Immature natural killer cell (primary cell): ENCODE data around the gene ESR1. TPM values are rescaled to one million over a fixed set of nuclear protein-coding genes. Genes with fewer than 3 reads are reported as not detected.
"Not testable (repeated sequence)": the region's sequence is repeated elsewhere in the genome, so short reads cannot be mapped to it uniquely, and the experiment has no call there.

Experiments
- DNase-seq, 3 donors: peaks; one replicate each; pipeline ENCODE4 v3.0.0; 2022; ENCODE audit warnings: mixed read lengths in 1 of 3
- H3K27ac Mint-ChIP-seq, 6 donors: one replicate each; pipeline ENCODE4 v1.8.0; 2020; ENCODE audit warnings: mixed read lengths in 6 of 6, mild to moderate bottlenecking in 5 of 6, inconsistent platforms in 4 of 6, moderate library complexity in 3 of 6
- H3K27me3 Mint-ChIP-seq, 3 donors: one replicate each; pipeline ENCODE4 v1.8.0; 2020 to 2021; ENCODE audit warnings: low read depth in 3 of 3, mild to moderate bottlenecking in 3 of 3, mixed read lengths in 3 of 3, moderate library complexity in 3 of 3, inconsistent platforms in 1 of 3
- H3K36me3 Mint-ChIP-seq, 3 donors: one replicate each; pipeline ENCODE4 v1.8.0; 2020; ENCODE audit warnings: mixed read lengths in 3 of 3, inconsistent platforms in 2 of 3, mild to moderate bottlenecking in 2 of 3
- H3K4me1 Mint-ChIP-seq, 2 donors: one replicate each; pipeline ENCODE4 v1.8.0; 2020; ENCODE audit warnings: inconsistent platforms in 2 of 2, mild to moderate bottlenecking in 2 of 2, mixed read lengths in 2 of 2, moderate library complexity in 1 of 2
- H3K4me3 Mint-ChIP-seq, 5 donors: one replicate each; pipeline ENCODE4 v1.8.0; 2020; ENCODE audit warnings: mild to moderate bottlenecking in 5 of 5, mixed read lengths in 5 of 5, inconsistent platforms in 3 of 5, moderate library complexity in 3 of 5
- H3K9me3 Mint-ChIP-seq, 6 donors: one replicate each; pipeline ENCODE4 v1.8.0; 2020; ENCODE audit warnings: mild to moderate bottlenecking in 6 of 6, mixed read lengths in 6 of 6, inconsistent platforms in 4 of 6, moderate library complexity in 3 of 6
- polyA plus RNA-seq, 3 donors: library from polyadenylated mRNA; unstranded; fragments of 300-500 nt; fragmentation: Illumina TruSeq; gene quantifications; one replicate each; pipeline ENCODE4 v1.2.3, GENCODE V29; 2021

ESR1 gene
- polyA plus RNA-seq, 3 donors from 2014 or later, result not detected

- no peaks in the 10 kb centered on the region for H3K9me3 Mint-ChIP-seq
- peaks cover 2 to 25% of the 10 kb centered on the region in 2 donors for H3K4me1 Mint-ChIP-seq
- H3K27me3 Mint-ChIP-seq, result peaks cover 0 to 5% (median 2%) of the 10 kb centered on the region in 3 donors
- no peak for DNase-seq
- H3K36me3 Mint-ChIP-seq, result peaks cover 23 to 39% (median 35%) of the 10 kb centered on the region in 3 donors
- H3K4me3 Mint-ChIP-seq, result no peak overlapping the region
- H3K27ac Mint-ChIP-seq, result peak overlapping the region in 5 of 6 donors; percentile 25 to 84 (median 58)
Measured at GRCh38 chr6:152118224-152118623, 310.7 kb downstream of the ESR1 start.

GRCh38 chr6:152118678-152119077, 311.2 kb downstream of the ESR1 start:
- H3K36me3 Mint-ChIP-seq, result peaks cover 27 to 41% (median 40%) of the 10 kb centered on the region in 3 donors
- DNase-seq, result no peak
- peaks cover 2 to 25% of the 10 kb centered on the region in 2 donors for H3K4me1 Mint-ChIP-seq
- H3K9me3 Mint-ChIP-seq, result no peaks in the 10 kb centered on the region
- no peak overlapping the region for H3K4me3 Mint-ChIP-seq
- H3K27ac Mint-ChIP-seq, result no peak overlapping the region
- peaks cover 0 to 5% (median 2%) of the 10 kb centered on the region in 3 donors for H3K27me3 Mint-ChIP-seq

GRCh38 chr6:152119831-152120230, 312.3 kb downstream of the ESR1 start:
- DNase-seq, result no peak
- Mint-ChIP-seq H3K27ac (peak overlapping the region in 3 of 6 donors; percentile 13 to 75 (median 54)), H3K4me3 (no peak overlapping the region), H3K9me3 (no peaks in the 10 kb centered on the region), H3K27me3 (peaks cover 0 to 5% (median 2%) of the 10 kb centered on the region in 3 donors), H3K36me3 (peaks cover 27 to 44% (median 42%) of the 10 kb centered on the region in 3 donors), H3K4me1 (peaks cover 4 to 25% of the 10 kb centered on the region in 2 donors)

- DNase-seq, result no peak
- peak overlapping the region in 1 of 6 donors; percentile 72 for H3K27ac Mint-ChIP-seq
- no peak overlapping the region for H3K4me3 Mint-ChIP-seq
- peaks cover 27 to 44% (median 42%) of the 10 kb centered on the region in 3 donors for H3K36me3 Mint-ChIP-seq
- H3K27me3 Mint-ChIP-seq, result peaks cover 0 to 5% (median 2%) of the 10 kb centered on the region in 3 donors
- H3K9me3 Mint-ChIP-seq, result no peaks in the 10 kb centered on the region
- H3K4me1 Mint-ChIP-seq, result peaks cover 4 to 21% of the 10 kb centered on the region in 2 donors
Measured at GRCh38 chr6:152121910-152122309, 314.4 kb downstream of the ESR1 start.

- H3K27ac Mint-ChIP-seq, result peak overlapping the region in 2 of 6 donors; percentile 38 to 40
- H3K27me3 Mint-ChIP-seq, result peaks cover 0 to 5% (median 2%) of the 10 kb centered on the region in 3 donors
- H3K36me3 Mint-ChIP-seq, result peaks cover 27 to 45% (median 43%) of the 10 kb centered on the region in 3 donors
- no peak for DNase-seq
- H3K4me1 Mint-ChIP-seq, result peaks cover 4 to 15% of the 10 kb centered on the region in 2 donors
- no peak overlapping the region for H3K4me3 Mint-ChIP-seq
- no peaks in the 10 kb centered on the region for H3K9me3 Mint-ChIP-seq
Measured at GRCh38 chr6:152122434-152122833, 315.0 kb downstream of the ESR1 start.

- Mint-ChIP-seq H3K4me3 (no peak overlapping the region), H3K4me1 (peaks cover 2 to 9% of the 10 kb centered on the region in 2 donors), H3K36me3 (peaks cover 27 to 47% (median 47%) of the 10 kb centered on the region in 3 donors), H3K27ac (no peak overlapping the region), H3K27me3 (peaks cover 0 to 5% (median 2%) of the 10 kb centered on the region in 3 donors), H3K9me3 (no peaks in the 10 kb centered on the region)
- no peak for DNase-seq
Measured at GRCh38 chr6:152123076-152123475, 315.6 kb downstream of the ESR1 start.

- Mint-ChIP-seq H3K9me3 (no peaks in the 10 kb centered on the region), H3K4me3 (no peak overlapping the region), H3K27ac (peak overlapping the region in 5 of 6 donors; percentile 1 to 61 (median 32)), H3K27me3 (peaks cover 0 to 5% (median 0%) of the 10 kb centered on the region in 3 donors), H3K4me1 (peaks cover 0 to 1% of the 10 kb centered on the region in 2 donors), H3K36me3 (peaks cover 27 to 50% (median 50%) of the 10 kb centered on the region in 3 donors)
- peak in 2 of 3 donors; percentile 9 to 16 for DNase-seq
Measured at GRCh38 chr6:152124429-152125074, 317.1 kb downstream of the ESR1 start.

- peaks cover 3 to 7% (median 3%) of the 10 kb centered on the region in 3 donors for H3K27me3 Mint-ChIP-seq
- H3K27ac Mint-ChIP-seq, result peak overlapping the region in 1 of 6 donors; percentile 28
- peaks cover 0 to 1% of the 10 kb centered on the region in 2 donors for H3K4me1 Mint-ChIP-seq
- H3K4me3 Mint-ChIP-seq, result no peak overlapping the region
- H3K9me3 Mint-ChIP-seq, result no peaks in the 10 kb centered on the region
- peaks cover 20 to 50% (median 49%) of the 10 kb centered on the region in 3 donors for H3K36me3 Mint-ChIP-seq
- DNase-seq, result no peak
Measured at GRCh38 chr6:152127432-152128165, 320.1 kb downstream of the ESR1 start.

GRCh38 chr6:152129691-152130151, 322.2 kb downstream of the ESR1 start:
- Mint-ChIP-seq H3K36me3 (peaks cover 21 to 58% (median 45%) of the 10 kb centered on the region in 3 donors), H3K4me3 (no peak overlapping the region), H3K4me1 (no peaks in the 10 kb centered on the region), H3K27me3 (peaks cover 3 to 7% (median 3%) of the 10 kb centered on the region in 3 donors), H3K27ac (peak overlapping the region in 5 of 6 donors; percentile 7 to 35 (median 26)), H3K9me3 (no peaks in the 10 kb centered on the region)
- DNase-seq, result no peak

- Mint-ChIP-seq H3K36me3 (peaks cover 24 to 64% (median 52%) of the 10 kb centered on the region in 3 donors), H3K27ac (peak overlapping the region in 5 of 6 donors; percentile 8 to 80 (median 16)), H3K9me3 (no peaks in the 10 kb centered on the region), H3K27me3 (peaks cover 3 to 7% (median 4%) of the 10 kb centered on the region in 3 donors), H3K4me3 (no peak overlapping the region), H3K4me1 (no peaks in the 10 kb centered on the region)
- DNase-seq, result no peak
Measured at GRCh38 chr6:152130441-152130840, 323.0 kb downstream of the ESR1 start.

GRCh38 chr6:152135755-152136448, 328.4 kb downstream of the ESR1 start:
- Mint-ChIP-seq H3K27ac (peak overlapping the region in 5 of 6 donors; percentile 24 to 81 (median 62)), H3K36me3 (peaks cover 26 to 74% (median 48%) of the 10 kb centered on the region in 3 donors), H3K4me1 (no peaks in the 10 kb centered on the region), H3K9me3 (no peaks in the 10 kb centered on the region), H3K4me3 (no peak overlapping the region), H3K27me3 (peaks cover 3 to 7% (median 3%) of the 10 kb centered on the region in 3 donors)
- no peak for DNase-seq

- no peak for DNase-seq
- Mint-ChIP-seq H3K36me3 (peaks cover 22 to 73% (median 48%) of the 10 kb centered on the region in 3 donors), H3K27me3 (peaks cover 2 to 7% (median 3%) of the 10 kb centered on the region in 3 donors), H3K4me3 (no peak overlapping the region), H3K9me3 (no peaks in the 10 kb centered on the region), H3K4me1 (no peaks in the 10 kb centered on the region), H3K27ac (no peak overlapping the region)
Measured at GRCh38 chr6:152136449-152136825, 329.0 kb downstream of the ESR1 start.

GRCh38 chr6:152138344-152138743, 330.9 kb downstream of the ESR1 start:
- not testable (repeated sequence) for DNase-seq, H3K9me3 Mint-ChIP-seq, H3K4me3 Mint-ChIP-seq, H3K4me1 Mint-ChIP-seq, H3K27me3 Mint-ChIP-seq
- Mint-ChIP-seq H3K27ac (peak overlapping the region in 2 of 6 donors; percentile 35 to 37), H3K36me3 (peaks cover 22 to 67% (median 40%) of the 10 kb centered on the region in 3 donors)
